SHP77 (cell line): ENCODE results near the gene PEX10.

ENCODE experiments used
- DNase-seq, 2 experiments: peaks; one replicate each; lab custom pipeline; 2025; lab: John Stamatoyannopoulos, UW

The PEX10 gene

GRCh38 chr1:2425892-2426291, 13.5 kb upstream of the PEX10 start:
- DNase-seq, result no peak

- no peak for DNase-seq
Measured at GRCh38 chr1:2422523-2422922, 10.2 kb upstream of the PEX10 start.

GRCh38 chr1:2419416-2419815, 7.1 kb upstream of the PEX10 start:
- DNase-seq, result no peak

- DNase-seq, result no peak
Measured at GRCh38 chr1:2418791-2419320, 6.5 kb upstream of the PEX10 start.

GRCh38 chr1:2417833-2418225, 5.5 kb upstream of the PEX10 start:
- no peak for DNase-seq

- no peak for DNase-seq
Measured at GRCh38 chr1:2417083-2417832, 4.9 kb upstream of the PEX10 start.

GRCh38 chr1:2416403-2416802, 4.0 kb upstream of the PEX10 start:
- no peak for DNase-seq

- DNase-seq, result peak; percentile 42 to 66
Measured at GRCh38 chr1:2415801-2416208, 3.4 kb upstream of the PEX10 start.

- DNase-seq, result no peak
Measured at GRCh38 chr1:2415337-2415736, 3.0 kb upstream of the PEX10 start.

- DNase-seq, result peak; percentile 15 to 62
Measured at GRCh38 chr1:2414297-2414958, 2.1 kb upstream of the PEX10 start.

GRCh38 chr1:2413495-2414296, 1.3 kb upstream of the PEX10 start:
- DNase-seq, result no peak

GRCh38 chr1:2412773-2413494, 570 bp upstream of the PEX10 start:
- peak in 1 of 2 experiments; percentile 56 for DNase-seq

GRCh38 chr1:2411801-2412394, 466 bp downstream of the PEX10 start:
- no peak for DNase-seq

GRCh38 chr1:2409745-2410144, 2.6 kb downstream of the PEX10 start:
- DNase-seq, result no peak

GRCh38 chr1:2408859-2409276, 3.5 kb downstream of the PEX10 start:
- DNase-seq, result no peak

- DNase-seq, result no peak
Measured at GRCh38 chr1:2408456-2408855, 3.9 kb downstream of the PEX10 start.

GRCh38 chr1:2407991-2408275, 4.4 kb downstream of the PEX10 start:
- DNase-seq, result no peak

- DNase-seq, result no peak
Measured at GRCh38 chr1:2407166-2407990, 5.0 kb downstream of the PEX10 start.

GRCh38 chr1:2406451-2407041, 5.8 kb downstream of the PEX10 start:
- peak; percentile 48 to 71 for DNase-seq

GRCh38 chr1:2405588-2406295, 6.6 kb downstream of the PEX10 start:
- no peak for DNase-seq
